Fibroblast of mammary gland (primary cell): Measurements from ENCODE around the gene TSACC.
"Not testable (repeated sequence)": the region's sequence is repeated elsewhere in the genome, so short reads cannot be mapped to it uniquely, and the experiment has no call there.

Source experiments
- DNase-seq: peaks from one replicate; pipeline ENCODE4 v3.0.0-alpha.2; 2010; ENCODE audit warnings: low read depth
- H3K4me3 ChIP-seq: 2 replicates; pipeline ENCODE4 v1.5.1; 2011; ENCODE audit warnings: low read depth, mild to moderate bottlenecking, low read length, moderate library complexity; ENCODE audit not compliant: control insufficient read depth
- TF ChIP-seq, protein P1 (sequence below): conservative IDR thresholded peaks from 2 replicates; pipeline ENCODE4 v1.5.1; 2011; ENCODE audit warnings: low read depth, low read length, inconsistent platforms; ENCODE audit not compliant: control insufficient read depth, insufficient read depth

The TSACC gene

GRCh38 chr1:156320560-156320959, 17.8 kb upstream of the TSACC start:
- TF ChIP-seq, protein P1, sequence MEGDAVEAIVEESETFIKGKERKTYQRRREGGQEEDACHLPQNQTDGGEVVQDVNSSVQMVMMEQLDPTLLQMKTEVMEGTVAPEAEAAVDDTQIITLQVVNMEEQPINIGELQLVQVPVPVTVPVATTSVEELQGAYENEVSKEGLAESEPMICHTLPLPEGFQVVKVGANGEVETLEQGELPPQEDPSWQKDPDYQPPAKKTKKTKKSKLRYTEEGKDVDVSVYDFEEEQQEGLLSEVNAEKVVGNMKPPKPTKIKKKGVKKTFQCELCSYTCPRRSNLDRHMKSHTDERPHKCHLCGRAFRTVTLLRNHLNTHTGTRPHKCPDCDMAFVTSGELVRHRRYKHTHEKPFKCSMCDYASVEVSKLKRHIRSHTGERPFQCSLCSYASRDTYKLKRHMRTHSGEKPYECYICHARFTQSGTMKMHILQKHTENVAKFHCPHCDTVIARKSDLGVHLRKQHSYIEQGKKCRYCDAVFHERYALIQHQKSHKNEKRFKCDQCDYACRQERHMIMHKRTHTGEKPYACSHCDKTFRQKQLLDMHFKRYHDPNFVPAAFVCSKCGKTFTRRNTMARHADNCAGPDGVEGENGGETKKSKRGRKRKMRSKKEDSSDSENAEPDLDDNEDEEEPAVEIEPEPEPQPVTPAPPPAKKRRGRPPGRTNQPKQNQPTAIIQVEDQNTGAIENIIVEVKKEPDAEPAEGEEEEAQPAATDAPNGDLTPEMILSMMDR = no peak
- no peak for DNase-seq
- no peak overlapping the region for H3K4me3 ChIP-seq

- DNase-seq = peak; percentile 50
- H3K4me3 ChIP-seq = not testable (repeated sequence)
Measured at GRCh38 chr1:156323179-156323578, 15.1 kb upstream of the TSACC start.

- TF ChIP-seq, protein P1 = peak; percentile 19
- peak overlapping the region; percentile 97 for H3K4me3 ChIP-seq
- no peak for DNase-seq
Measured at GRCh38 chr1:156336242-156336641, 2.1 kb upstream of the TSACC start.

DNA sequence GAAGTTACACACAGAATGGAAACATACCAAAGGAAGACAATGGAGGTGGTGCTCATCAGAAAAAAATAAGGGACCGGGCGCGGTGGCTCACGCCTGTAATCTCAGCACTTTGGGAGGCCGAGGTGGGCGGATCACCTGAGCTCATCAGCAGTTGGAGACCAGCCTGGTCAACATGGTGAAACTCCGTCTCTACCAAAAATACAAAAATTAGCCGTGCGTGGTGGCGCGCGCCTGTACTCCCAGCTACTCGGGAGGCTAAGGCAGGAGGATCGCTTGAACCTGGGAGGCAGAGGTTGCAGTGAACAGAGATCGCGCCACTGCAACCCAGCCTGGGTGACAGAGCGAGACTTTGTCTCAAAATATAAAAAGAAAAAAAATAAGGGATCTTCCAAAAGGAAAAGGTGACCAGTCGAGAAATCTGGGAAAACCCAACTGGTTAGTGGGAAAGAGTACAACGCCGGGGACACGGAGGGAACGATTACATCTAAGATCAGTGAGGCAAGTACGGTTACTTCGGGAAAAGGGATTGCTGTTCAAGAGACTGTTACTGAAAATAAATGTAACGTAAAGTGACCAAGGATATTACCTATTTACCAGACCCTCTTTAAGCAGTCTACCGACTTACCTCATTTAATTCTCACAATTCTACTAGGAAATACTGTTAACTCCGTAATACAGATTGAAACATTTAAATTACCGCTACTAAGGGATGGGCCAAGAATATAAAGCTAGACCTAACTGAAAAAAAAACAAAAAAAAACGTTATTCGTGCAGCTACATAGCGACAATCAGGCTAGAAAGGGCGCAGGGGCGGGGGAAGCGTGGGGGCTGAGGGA, 1.1 kb upstream of the TSACC start:
- peak; percentile 11 for DNase-seq

GRCh38 chr1:156337888-156338179, 492 bp upstream of the TSACC start:
- TF ChIP-seq, protein P1 = no peak
- no peak for DNase-seq
- H3K4me3 ChIP-seq = peak overlapping the region; percentile 97

More for the DNA sequence above, 1.1 kb upstream of the TSACC start:
- peak overlapping the region; percentile 97 for H3K4me3 ChIP-seq
- TF ChIP-seq, protein P1 = no peak

DNA sequence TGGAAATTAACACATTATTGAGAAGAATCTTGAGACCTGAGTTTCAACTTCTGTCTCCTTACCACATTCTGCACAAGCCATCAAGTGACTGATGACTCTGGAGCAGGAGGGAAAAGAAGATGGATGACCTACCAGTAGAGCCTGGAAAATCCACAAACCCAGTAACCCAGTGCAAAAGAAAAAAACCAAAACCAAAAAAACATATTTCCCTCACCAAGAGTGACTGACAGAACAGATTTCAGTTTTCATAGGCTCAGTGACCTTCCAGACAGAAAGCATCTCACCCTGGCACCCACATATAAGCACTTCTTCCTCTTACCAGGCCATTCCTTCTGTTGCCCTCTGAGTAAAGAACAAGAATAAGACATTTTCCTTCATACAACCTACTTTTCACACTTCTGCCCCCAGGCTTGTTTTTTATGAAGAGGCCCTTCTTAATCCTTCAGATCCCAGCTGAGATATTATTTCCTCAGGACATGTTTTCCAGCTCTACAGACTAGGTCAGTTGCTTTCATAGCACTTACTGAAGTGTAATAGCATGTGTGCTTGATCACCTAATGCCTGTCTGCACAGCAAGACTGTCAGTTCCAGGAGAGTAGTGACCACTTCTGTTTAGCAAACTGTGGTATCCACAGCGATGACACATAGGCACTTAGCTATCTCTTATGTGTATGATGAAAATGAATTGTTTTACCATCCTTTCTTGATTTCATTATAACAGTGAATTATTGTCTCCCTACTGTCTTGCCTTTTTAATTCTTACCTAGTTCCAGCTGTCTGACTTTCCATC, 4.0 kb downstream of the TSACC start:
- H3K4me3 ChIP-seq = no peak overlapping the region
- DNase-seq = peak; percentile 30
- TF ChIP-seq, protein P1 = no peak

DNA sequence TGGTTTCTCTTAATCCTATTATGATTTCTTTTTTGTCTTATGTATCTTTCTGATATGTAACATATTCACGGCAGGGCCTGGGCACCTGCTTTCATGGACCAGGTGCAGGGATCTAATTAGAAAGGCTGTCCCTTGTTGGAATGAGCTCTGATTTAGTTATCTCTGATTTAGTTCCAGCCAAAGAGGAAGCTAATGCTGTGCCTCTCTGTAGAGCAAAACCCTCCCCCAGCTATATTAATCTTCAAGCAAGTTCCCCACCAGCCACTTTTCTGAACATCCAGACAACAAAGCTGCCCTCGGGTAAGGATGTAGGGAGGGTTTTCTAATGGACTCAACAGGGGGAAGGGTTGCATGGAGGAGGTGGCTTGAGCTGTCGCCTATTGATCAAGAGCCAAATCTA, 6.1 kb downstream of the TSACC start:
- no peak for DNase-seq
- TF ChIP-seq, protein P1 = no peak
- no peak overlapping the region for H3K4me3 ChIP-seq

GRCh38 chr1:156346035-156346434, 7.7 kb downstream of the TSACC start:
- H3K4me3 ChIP-seq, DNase-seq: not testable (repeated sequence)
